HL-60/S4 treated with phorbol 12-myristate 13-acetate at 8.2 ng/mL for 4 days and 3 days (cell line): ENCODE results near the gene WFIKKN1.

Source experiments
- in situ Hi-C: fragments of 300-500 bp; cut with MboI; formaldehyde crosslinking; loops from 2 replicates; pipeline ENCODE4 v1.15.0; 2022; ENCODE audit warnings: low sequenced_read_pairs

Gene WFIKKN1

GRCh38 chr16:622920-623280 is 7.9 kb upstream of the WFIKKN1 start:
- in situ Hi-C loops, result no loop called here

- in situ Hi-C loops, result no loop called here
Observed at GRCh38 chr16:624526-625070, 6.2 kb upstream of the WFIKKN1 start.

DNA sequence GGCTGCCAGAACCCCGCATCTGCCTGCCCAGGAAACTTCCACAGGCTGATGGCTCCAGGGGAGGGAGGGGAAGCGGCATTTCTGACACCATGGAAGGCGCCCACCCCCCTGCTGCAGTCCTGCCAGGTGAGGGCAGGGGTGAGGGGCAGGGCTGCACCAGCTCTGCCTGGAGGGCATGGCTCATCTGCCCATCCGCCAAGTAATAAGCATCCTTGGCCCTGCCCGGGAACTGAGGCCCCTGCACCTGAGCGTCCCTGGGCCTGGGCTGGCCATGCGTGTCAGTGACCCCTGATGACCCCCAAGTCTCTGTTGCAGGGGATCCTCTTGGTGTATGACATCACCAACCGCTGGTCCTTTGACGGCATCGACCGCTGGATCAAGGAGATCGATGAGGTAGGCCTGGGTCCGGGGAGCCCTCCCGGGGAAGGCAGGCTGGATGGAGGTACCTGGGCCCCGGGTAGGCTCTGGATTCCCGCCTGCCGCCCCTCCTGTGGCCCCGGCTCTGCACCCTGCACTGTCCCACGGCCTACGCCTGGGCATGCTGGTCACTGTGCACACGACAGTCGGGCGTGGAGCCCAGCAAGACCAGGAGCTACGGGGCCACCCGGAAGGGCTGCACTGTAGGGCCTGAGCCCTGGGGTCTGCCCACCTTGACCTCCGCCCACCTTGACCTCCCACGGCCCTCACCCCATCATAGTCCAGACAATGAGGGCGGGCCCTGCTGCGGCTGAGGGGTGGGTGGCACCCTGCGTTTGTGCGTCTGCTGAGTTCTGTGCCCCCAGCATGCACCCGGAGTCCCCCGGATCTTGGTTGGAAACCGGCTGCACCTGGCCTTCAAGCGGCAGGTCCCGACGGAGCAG is 5.4 kb upstream of the WFIKKN1 start:
- in situ Hi-C loops, result no loop called here

GRCh38 chr16:625977-626765 is 4.6 kb upstream of the WFIKKN1 start:
- in situ Hi-C loops, result no loop called here

DNA sequence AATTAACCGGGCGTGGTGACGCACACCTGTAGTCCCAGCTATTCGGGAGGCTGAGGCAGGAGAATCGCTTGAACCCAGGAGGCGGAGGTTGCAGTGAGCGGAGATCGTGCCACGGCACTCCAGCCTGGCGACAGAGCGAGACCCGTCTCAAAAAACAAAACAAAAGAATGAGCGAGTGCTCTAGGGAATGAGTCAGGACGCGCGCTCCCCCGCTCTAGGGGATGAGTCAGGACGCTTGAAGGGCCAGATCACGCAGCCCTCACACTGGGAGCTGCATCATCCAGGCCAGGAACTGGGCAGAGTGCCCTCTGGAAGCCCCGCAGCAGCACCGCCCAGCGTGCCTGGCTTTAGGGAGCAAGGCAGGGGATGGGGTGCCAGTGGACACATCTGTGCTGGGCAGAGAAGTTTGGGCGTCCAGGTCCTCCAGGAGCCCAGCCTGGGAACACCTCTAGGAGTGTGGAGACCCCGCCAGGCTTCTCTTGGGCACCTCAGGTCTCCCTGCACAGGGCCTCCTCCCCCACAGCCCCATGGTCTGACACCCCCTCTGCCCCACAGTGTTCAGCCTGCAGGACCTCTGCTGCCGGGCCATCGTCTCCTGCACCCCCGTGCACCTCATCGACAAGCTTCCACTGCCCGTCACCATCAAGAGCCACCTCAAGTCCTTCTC is 3.9 kb upstream of the WFIKKN1 start:
- in situ Hi-C loops, result no loop called here

- in situ Hi-C loops, result no loop called here
Observed at GRCh38 chr16:627454-628239, 3.1 kb upstream of the WFIKKN1 start.

GRCh38 chr16:628321-629061 is 2.3 kb upstream of the WFIKKN1 start:
- in situ Hi-C loops, result no loop called here

DNA sequence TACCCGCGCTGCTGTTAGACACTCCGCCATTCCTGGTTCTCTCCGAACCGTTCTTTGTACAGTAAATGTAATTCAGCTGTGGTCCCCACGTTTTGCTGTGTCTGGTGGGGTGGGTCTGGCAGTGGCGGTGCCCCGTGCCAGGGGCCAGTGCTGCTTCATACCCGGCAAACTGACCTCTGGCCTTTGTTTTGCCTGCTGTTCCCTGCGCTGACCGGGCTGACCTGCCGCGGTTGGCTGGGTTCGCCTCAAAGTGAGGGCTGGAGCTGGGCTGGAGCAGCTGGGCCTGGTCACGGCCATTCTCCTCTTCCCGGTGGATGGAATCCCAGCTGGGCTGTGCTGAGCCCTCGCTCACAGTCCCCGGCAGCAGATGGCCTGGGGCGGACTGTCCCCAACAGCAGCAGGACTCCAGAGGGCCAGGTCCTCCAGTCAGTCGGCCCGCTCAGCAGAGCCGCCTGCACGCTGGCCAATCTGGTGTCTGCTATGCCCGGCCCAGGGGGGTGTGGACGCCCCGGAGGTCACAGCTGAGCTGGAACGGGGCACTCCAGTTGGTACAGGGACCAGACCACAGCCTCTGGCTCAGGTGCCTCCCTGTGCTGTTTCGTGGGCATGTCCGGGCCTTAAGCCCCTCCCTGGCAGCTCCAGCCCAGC is 1.5 kb upstream of the WFIKKN1 start:
- in situ Hi-C loops, result no loop called here

- in situ Hi-C loops, result no loop called here
Observed at GRCh38 chr16:629833-630248, 944 bp upstream of the WFIKKN1 start.

DNA sequence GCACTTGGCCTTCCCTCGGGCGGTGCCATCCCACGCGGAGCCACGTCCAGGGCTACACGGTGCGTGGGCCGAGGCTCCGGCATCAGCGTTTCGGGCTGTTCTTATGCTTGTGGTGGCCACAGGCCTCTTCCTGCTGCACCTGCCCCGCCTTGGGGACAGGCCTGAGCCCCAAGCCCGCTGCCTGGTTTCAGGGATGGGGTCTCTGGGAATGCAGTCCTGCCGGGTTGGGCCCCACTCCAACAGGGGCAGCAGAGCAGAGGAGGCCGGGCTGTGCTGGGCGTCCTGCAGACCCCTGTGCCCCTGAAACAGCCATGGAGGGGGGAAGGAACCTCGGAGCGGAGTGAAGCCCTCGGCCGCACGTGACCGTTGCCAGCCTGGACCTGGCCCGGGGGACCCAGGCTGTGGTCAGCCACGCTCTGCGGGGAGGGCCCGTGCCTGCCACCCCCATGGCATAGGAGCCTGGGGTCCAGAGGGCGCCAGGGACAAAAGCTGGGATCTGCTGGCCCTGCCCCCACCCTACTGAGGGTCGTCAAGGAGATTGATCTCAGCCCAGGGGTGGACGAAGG is 453 bp upstream of the WFIKKN1 start:
- in situ Hi-C loops, result no loop called here

- in situ Hi-C loops, result no loop called here
Observed at GRCh38 chr16:631808-632358, 1.1 kb downstream of the WFIKKN1 start.

- in situ Hi-C loops, result no loop called here
Observed at GRCh38 chr16:632486-633335, 1.9 kb downstream of the WFIKKN1 start.

DNA sequence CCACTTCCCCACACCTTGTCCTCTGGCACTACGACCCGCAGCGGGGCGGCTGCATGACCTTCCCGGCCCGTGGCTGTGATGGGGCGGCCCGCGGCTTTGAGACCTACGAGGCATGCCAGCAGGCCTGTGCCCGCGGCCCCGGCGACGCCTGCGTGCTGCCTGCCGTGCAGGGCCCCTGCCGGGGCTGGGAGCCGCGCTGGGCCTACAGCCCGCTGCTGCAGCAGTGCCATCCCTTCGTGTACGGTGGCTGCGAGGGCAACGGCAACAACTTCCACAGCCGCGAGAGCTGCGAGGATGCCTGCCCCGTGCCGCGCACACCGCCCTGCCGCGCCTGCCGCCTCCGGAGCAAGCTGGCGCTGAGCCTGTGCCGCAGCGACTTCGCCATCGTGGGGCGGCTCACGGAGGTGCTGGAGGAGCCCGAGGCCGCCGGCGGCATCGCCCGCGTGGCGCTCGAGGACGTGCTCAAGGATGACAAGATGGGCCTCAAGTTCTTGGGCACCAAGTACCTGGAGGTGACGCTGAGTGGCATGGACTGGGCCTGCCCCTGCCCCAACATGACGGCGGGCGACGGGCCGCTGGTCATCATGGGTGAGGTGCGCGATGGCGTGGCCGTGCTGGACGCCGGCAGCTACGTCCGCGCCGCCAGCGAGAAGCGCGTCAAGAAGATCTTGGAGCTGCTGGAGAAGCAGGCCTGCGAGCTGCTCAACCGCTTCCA is 2.7 kb downstream of the WFIKKN1 start:
- in situ Hi-C loops, result no loop called here

DNA sequence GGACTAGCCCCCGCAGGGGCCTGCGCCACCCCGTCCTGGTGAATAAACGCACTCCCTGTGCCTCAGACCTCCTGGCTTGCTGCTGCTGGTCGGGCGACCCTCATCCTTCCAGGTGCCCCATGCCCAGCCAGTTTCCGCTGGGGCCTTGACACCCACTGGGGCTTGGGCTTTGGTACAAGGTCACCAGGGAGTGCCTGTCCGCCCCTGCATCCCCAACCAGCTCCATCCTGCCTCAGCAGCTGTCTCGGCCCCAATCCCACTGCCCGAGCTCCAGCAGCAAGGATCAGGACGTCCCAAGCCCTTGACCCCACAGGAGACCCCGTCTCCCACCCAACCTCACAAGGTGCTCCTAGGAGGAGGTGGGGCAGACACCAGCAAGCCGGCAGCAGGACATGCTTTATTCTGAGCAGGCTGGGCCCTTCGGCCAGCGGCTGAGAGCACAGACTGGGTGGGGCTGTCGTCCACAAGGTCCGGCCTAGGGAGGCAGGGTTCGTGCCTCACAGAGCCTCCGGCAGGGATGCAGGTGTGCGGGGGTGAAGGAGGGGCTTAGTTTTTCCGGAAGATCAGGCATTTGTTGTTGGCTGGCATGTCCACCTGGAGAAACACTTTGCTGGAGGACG is 3.4 kb downstream of the WFIKKN1 start:
- in situ Hi-C loops, result no loop called here

DNA sequence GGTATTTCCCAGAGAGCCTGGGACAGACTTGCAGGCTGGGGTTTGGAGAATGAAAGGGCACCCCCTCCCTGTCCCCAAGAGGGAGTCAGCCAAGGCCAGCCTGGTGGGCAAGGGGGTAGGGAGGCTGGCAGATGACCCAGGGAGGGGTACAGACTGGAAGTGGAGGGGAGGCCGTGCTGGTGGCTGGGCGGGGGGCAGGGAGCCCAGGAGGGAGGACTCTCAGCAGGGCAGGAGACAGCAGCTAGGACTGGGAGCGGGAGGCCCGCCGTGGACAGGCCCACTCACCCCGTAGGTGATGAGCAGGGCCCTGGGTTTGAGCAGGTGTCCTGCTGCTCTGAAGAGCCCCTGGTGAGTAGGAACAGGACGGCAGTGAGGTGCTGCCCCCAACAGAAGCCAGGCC is 4.2 kb downstream of the WFIKKN1 start:
- in situ Hi-C loops, result no loop called here

DNA sequence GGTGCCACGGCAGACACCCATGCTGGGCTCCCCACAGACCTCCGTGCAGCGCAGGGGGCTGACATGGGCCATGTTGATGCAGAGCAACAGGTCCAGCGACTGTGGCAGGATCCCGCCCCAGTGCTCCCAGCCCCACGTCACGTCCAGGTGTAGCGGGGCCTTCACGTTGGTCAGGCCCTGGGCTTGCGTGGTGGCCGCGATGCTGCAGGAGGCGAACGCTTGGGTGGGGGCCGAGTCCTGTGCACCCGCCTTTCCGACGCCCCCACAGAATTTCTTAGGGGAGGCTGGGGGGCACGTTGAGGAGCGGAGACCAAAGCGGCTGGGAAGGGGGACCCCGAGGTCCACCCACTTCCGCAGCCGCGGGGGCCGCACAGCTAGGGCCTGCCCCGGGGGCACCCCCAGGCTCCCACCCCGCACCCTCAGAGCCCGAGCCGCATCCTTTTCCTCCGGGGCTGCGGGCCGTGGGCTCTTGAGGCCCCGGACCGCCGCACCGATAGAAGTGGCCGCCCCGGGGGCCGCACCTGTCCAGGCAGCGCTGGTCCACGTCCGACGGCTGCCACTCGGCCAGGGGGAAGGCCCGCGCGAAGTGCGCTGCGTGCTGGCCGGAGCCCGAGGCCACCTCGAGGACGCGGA is 4.9 kb downstream of the WFIKKN1 start:
- in situ Hi-C loops, result no loop called here
